H1 (cell line): Measurements from ENCODE around the gene ADO. TPM values are rescaled to one million over a fixed set of nuclear protein-coding genes. Genes with fewer than 3 reads are reported as not detected.

Source experiments
- BACH1 ChIP-seq: IDR thresholded peaks from 2 replicates; pipeline ENCODE4 v1.6.1; 2012; ENCODE audit warnings: low read length, improper control_type of control experiment
- CBX5 ChIP-seq: fragments of 300-800, 300-1000 bp; sonication (generic); IDR thresholded peaks from 2 replicates; pipeline ENCODE4 v1.7.1; 2016; ENCODE audit warnings: antibody characterized with exemption, low read length, low read depth
- CHD1 ChIP-seq: IDR thresholded peaks from 2 replicates; pipeline ENCODE4 v1.6.1; 2012; ENCODE audit warnings: low read depth, low read length, improper control_type of control experiment
- CHD7 ChIP-seq: fragments of 300-600 bp; sonication (generic); IDR thresholded peaks from 2 replicates; pipeline ENCODE4 v1.7.1; 2012; ENCODE audit warnings: low read length, moderate library complexity, mild to moderate bottlenecking, inconsistent platforms; ENCODE audit not compliant: insufficient replicate concordance
- KDM1A ChIP-seq: fragments of 200-600, 300-600 bp; sonication (generic); IDR thresholded peaks from 2 replicates; pipeline ENCODE4 v1.7.1; 2016; ENCODE audit warnings: mild to moderate bottlenecking, low read length, borderline replicate concordance
- KDM4A ChIP-seq: IDR thresholded peaks from one replicate; pipeline ENCODE4 v1.7.1; 2012; ENCODE audit warnings: low read depth, mild to moderate bottlenecking, moderate library complexity, low read length, inconsistent platforms; ENCODE audit not compliant: severe bottlenecking
- PHF8 ChIP-seq: fragments of 200-600 bp; sonication (generic); conservative IDR thresholded peaks from 2 replicates; pipeline ENCODE4 v1.7.1; 2012; ENCODE audit warnings: low read depth, mild to moderate bottlenecking, inconsistent platforms, low read length, moderate library complexity
- POU5F1 ChIP-seq: IDR thresholded peaks from 2 replicates; pipeline ENCODE4 v1.6.1; 2011; ENCODE audit warnings: low read depth, mild to moderate bottlenecking, low read length, moderate library complexity
- SIRT6 ChIP-seq: IDR thresholded peaks from one replicate; pipeline ENCODE4 v1.7.1; 2012; ENCODE audit warnings: low read length, inconsistent platforms
- SP4 ChIP-seq: IDR thresholded peaks from 2 replicates; pipeline ENCODE4 v1.6.1; 2012; ENCODE audit warnings: low read length, inconsistent platforms
- polyA plus RNA-seq, 7 experiments: library from polyadenylated mRNA; depleted of rRNA in 3 of 7; stranded (reverse) in 5 of 7; unstranded in 2 of 7; fragments of >200 nt in 5 of 7; fragments of 200-250 nt in 2 of 7; gene quantifications; 1 replicate in 5 of 7; 2 replicates in 1 of 7; 4 replicates in 1 of 7; pipeline versions ENCODE4 v1.2.1 to v1.2.3, GENCODE V29; 2011 to 2013; ENCODE audit warnings: missing spikeins in 2 of 7, mixed read lengths in 2 of 7
- total RNA-seq: library from RNA; stranded (reverse); fragmentation: NEBNext Ultra II Directional; extraction: Animal tissue kit (Norgen Biotek cat#: 25700); gene quantifications from 2 replicates; pipeline ENCODE4 v1.2.1, GENCODE V29; 2021

Gene ADO
- total and polyA plus RNA-seq, 2 of the 8 experiments (the other 6 are each of a cell fraction or from before 2014, with no cell fraction given) = 18.7 to 27.9 TPM

GRCh38 chr10:62779487-62780248, 24.9 kb upstream of the ADO start (continued):
- TF ChIP-seq CHD7 = no peak
- TF ChIP-seq SP4 = no peak
- no peak for TF ChIP-seq PHF8
- TF ChIP-seq POU5F1 = no peak
- no peak for TF ChIP-seq CHD1
- no peak for TF ChIP-seq SIRT6
- no peak for TF ChIP-seq KDM4A
- TF ChIP-seq BACH1 = no peak
- no peak for TF ChIP-seq KDM1A
- no peak for TF ChIP-seq CBX5
